Heart left ventricle (tissue), 16 donors: ENCODE measurements around the gene MRGPRX4. TPM values are rescaled to one million over a fixed set of nuclear protein-coding genes. Genes with fewer than 3 reads are reported as not detected.

ENCODE experiments used
- ATAC-seq, 4 donors: fragments of 200-7000 bp; cut with Tn5 transposase; one replicate each; pipeline ENCODE4 v1.9.1; 2020 to 2022; ENCODE audit warnings: moderate library complexity in 4 of 4, mild to moderate bottlenecking in 3 of 4, moderate number of reproducible peaks in 1 of 4
- DNase-seq, 5 donors: peaks; one replicate each; pipeline ENCODE4 v3.0.0-alpha.2; 2020
- H3K27ac ChIP-seq, 12 donors: fragments of 200-600 bp; sonication (generic) in 4 of 12; one replicate each; pipeline versions ENCODE4 v1.5.0 to v1.8.0; 2016 to 2022; ENCODE audit warnings: mild to moderate bottlenecking in 2 of 12
- H3K27me3 ChIP-seq, 9 donors: fragments of 200-600 bp; sonication (generic) in 2 of 9; one replicate each; pipeline versions ENCODE4 v1.5.1 to v1.8.0; 2016 to 2022; ENCODE audit warnings: mild to moderate bottlenecking in 3 of 9
- H3K36me3 ChIP-seq, 9 donors: fragments of 200-600 bp; sonication (generic) in 2 of 9; one replicate each; pipeline versions ENCODE4 v1.5.0 to v1.8.0; 2018 to 2022; ENCODE audit warnings: mild to moderate bottlenecking in 2 of 9
- H3K4me1 ChIP-seq, 12 donors: fragments of 200-600 bp; sonication (generic) in 4 of 12; one replicate each; pipeline versions ENCODE4 v1.5.0 to v1.8.0; 2016 to 2022; ENCODE audit warnings: mild to moderate bottlenecking in 3 of 12
- H3K4me3 ChIP-seq, 12 donors: fragments of 200-600 bp; sonication (generic) in 4 of 12; one replicate each; pipeline versions ENCODE4 v1.5.0 to v1.8.0; 2017 to 2022; ENCODE audit warnings: mild to moderate bottlenecking in 9 of 12, moderate library complexity in 4 of 12
- H3K9me3 ChIP-seq, 12 donors: fragments of 200-600 bp; sonication (generic) in 4 of 12; one replicate each; pipeline versions ENCODE4 v1.5.0 to v1.8.0; 2016 to 2022; ENCODE audit warnings: mild to moderate bottlenecking in 1 of 12
- CTCF ChIP-seq, 12 donors: fragments of 200-600 bp; sonication (generic) in 4 of 12; IDR thresholded peaks; one replicate each; pipeline versions ENCODE4 v1.5.0 to v1.8.0; 2018 to 2022; ENCODE audit warnings: antibody characterized with exemption in 12 of 12, mild to moderate bottlenecking in 5 of 12
- POLR2A ChIP-seq, 2 donors: fragments of 450-650 bp; IDR thresholded peaks; one replicate each; pipeline ENCODE4 v1.6.1; 2017; ENCODE audit warnings: antibody characterized with exemption in 2 of 2, mild to moderate bottlenecking in 2 of 2, moderate library complexity in 2 of 2
- WGBS, 4 donors: extraction: QIAGEN DNeasy Blood & Tissue Kit in 2 of 4; methylation state at CpG; one replicate each; pipeline versions ENCODE4 v1.1.5 to v1.1.7; 2013 to 2018; 5-methylcytosine and 5-hydroxymethylcytosine counted together
- intact Hi-C, 10 donors: fragments of 100-400 bp; cut with DNase I; formaldehyde crosslinking; loops; one replicate each; pipeline versions ENCODE4 v1.11.1 to v1.14.2; 2022
- polyA plus RNA-seq, 2 donors: library from polyadenylated mRNA; stranded (reverse); fragments of 200-250 nt; gene quantifications; one replicate each; pipeline ENCODE4 v1.2.3, GENCODE V29; 2013
- total RNA-seq, 9 donors: library from RNA; depleted of rRNA in 2 of 9; stranded (reverse); fragments of >200 nt in 2 of 9; fragmentation: NEBNext Ultra II Directional in 3 of 9; extraction: Animal tissue kit (Norgen Biotek cat#: 25700) in 3 of 9; gene quantifications; one replicate each; pipeline versions ENCODE4 v1.1.0 to v1.2.4, GENCODE V29; 2016 to 2023
- donor health status: ischemic (EF 13 %, LVEDD 7.1; RV severe dilation, severe dysfunction).
- donor health status: healthy with polysubstance abuse.
- donor health status: DM: no; HTN: yes; CAD: no.
- donor health status: DM: no; HTN: no; CAD: no.
- donor health status: ischemic (EF 25% LVEDD 6.9; RV normal size, moderate dysfunction).
- donor health status: ischemic (EF 25% LVEDD 5.7; RV mildly dilated, moderate dysfunction).
- donor health status: healthy.
- donor health status: DM: yes; HTN: yes; CAD: no.
- donor health status: ischemic (EF 35%, LVEDD 5.7; RV mildly dilated, moderate dysfunction).
- donor health status: nonischemic (EF 11% LVEDD 7.7; RV severe dilation, severe dysfunction).
- donor health status: DM: yes; HTN: yes; CAD: no.
- donor health status: PGD.
- donor health status: ischemic (EF 29% LVEDD 5.4; RV normal size, mild dysfunction).
- donor health status: nonischemic (EF 23%, LVEDD 6.1; RV moderate dilation, normal function).

MRGPRX4 gene
- total and polyA plus RNA-seq, 11 donors = not detected

- no peaks in the 10 kb centered on the region for H3K4me1 ChIP-seq
- ATAC-seq (no peak), DNase-seq (no peak)
- no peaks in the 10 kb centered on the region for H3K36me3 ChIP-seq
- peaks cover 0 to 19% (median 0%) of the 10 kb centered on the region in 9 donors for H3K27me3 ChIP-seq
- no peak for TF ChIP-seq CTCF (IDR thresholded peaks at IDR 0.05)
- no peak for TF ChIP-seq POLR2A (IDR thresholded peaks at IDR 0.05)
- intact Hi-C loops = no loop called here
- no peak overlapping the region for H3K4me3 ChIP-seq
- WGBS, 4 donors = 51 to 54% (median 53%) methylated on average over 3 of the region's 3 CpGs
- no peak overlapping the region for H3K27ac ChIP-seq
- no peaks in the 10 kb centered on the region for H3K9me3 ChIP-seq
Observed at GRCh38 chr11:18145837-18146236, 26.8 kb upstream of the MRGPRX4 start.

- Histone ChIP-seq H3K9me3 (no peaks in the 10 kb centered on the region), H3K4me1 (no peaks in the 10 kb centered on the region), H3K36me3 (no peaks in the 10 kb centered on the region), H3K27me3 (peaks cover 0 to 24% (median 0%) of the 10 kb centered on the region in 9 donors), H3K27ac (no peak overlapping the region), H3K4me3 (no peak overlapping the region)
- TF ChIP-seq CTCF (IDR thresholded peaks at IDR 0.05) = no peak
- no peak for TF ChIP-seq POLR2A (IDR thresholded peaks at IDR 0.05)
- WGBS, 4 donors = 81 to 86% (median 84%) methylated on average over 3 of the region's 3 CpGs
- intact Hi-C loops = no loop called here
- DNase-seq (no peak), ATAC-seq (no peak)
Observed at GRCh38 chr11:18151581-18151980, 21.1 kb upstream of the MRGPRX4 start.

GRCh38 chr11:18168372-18168771 is 4.3 kb upstream of the MRGPRX4 start:
- ATAC-seq (no peak), DNase-seq (no peak)
- Histone ChIP-seq H3K27me3 (peaks cover 0 to 4% (median 0%) of the 10 kb centered on the region in 9 donors), H3K4me3 (no peak overlapping the region), H3K9me3 (peaks cover 0 to 8% (median 0%) of the 10 kb centered on the region in 12 donors), H3K4me1 (no peaks in the 10 kb centered on the region), H3K36me3 (no peaks in the 10 kb centered on the region), H3K27ac (no peak overlapping the region)
- WGBS, 4 donors = 37 to 68% (median 44%) methylated on average over 1 of the region's 1 CpG
- intact Hi-C loops = no loop called here
- TF ChIP-seq CTCF (IDR thresholded peaks at IDR 0.05) (no peak), POLR2A (IDR thresholded peaks at IDR 0.05) (no peak)

GRCh38 chr11:18171377-18172000 is 1.1 kb upstream of the MRGPRX4 start:
- Histone ChIP-seq H3K36me3 (no peaks in the 10 kb centered on the region), H3K4me1 (no peaks in the 10 kb centered on the region), H3K9me3 (peaks cover 0 to 6% (median 0%) of the 10 kb centered on the region in 12 donors), H3K4me3 (no peak overlapping the region), H3K27me3 (peaks cover 0 to 9% (median under 1%) of the 10 kb centered on the region in 9 donors), H3K27ac (no peak overlapping the region)
- intact Hi-C loops = no loop called here
- ATAC-seq (peak in 1 of 4 donors; percentile 52), DNase-seq (no peak)
- 66 to 81% (median 70%) methylated on average over 4 of the region's 4 CpGs for whole genome bisulfite sequencing, 4 donors
- TF ChIP-seq POLR2A (IDR thresholded peaks at IDR 0.05) = no peak
- peak in 7 of 12 donors; percentile 16 to 41 (median 21) for TF ChIP-seq CTCF (IDR thresholded peaks at IDR 0.05)
